H1 (cell line): Measurements from ENCODE around the gene GPBP1. TPM values are rescaled to one million over a fixed set of nuclear protein-coding genes. Genes with fewer than 3 reads are reported as not detected.

Source experiments
- CTCF ChIA-PET: fragments of 300-600 bp; sonication (Branson Sonifier 250); formaldehyde crosslinking; loops from one replicate; lab custom pipeline; 2021; ENCODE audit not compliant: partially characterized antibody; lab: Charles Lee
- POLR2A ChIA-PET: fragments of 300-600 bp; sonication (Branson Sonifier 250); formaldehyde crosslinking; loops from one replicate; lab custom pipeline; 2021; ENCODE audit warnings: inconsistent platforms; ENCODE audit not compliant: partially characterized antibody; lab: Charles Lee
- DNase-seq, 2 experiments: peaks; one replicate each; pipeline versions ENCODE4 v3.0.0 to v3.0.0-alpha.2; 2010 to 2022; ENCODE audit warnings: low spot score in 2 of 2, low read depth in 1 of 2, mixed read lengths in 1 of 2
- FAIRE-seq: peaks from 2 replicates; lab custom pipeline; 2011; peaks lifted over from hg19 to GRCh38; lab: Jason Lieb, UNC
- H2AFZ ChIP-seq: 2 replicates; pipeline ENCODE4 v1.8.1; 2012; ENCODE audit warnings: low read length, inconsistent platforms
- H2AK5ac ChIP-seq: 2 replicates; pipeline ENCODE4 v1.6.1; 2013; ENCODE audit warnings: low read depth, low read length
- H2BK120ac ChIP-seq: replicated peaks from 2 replicates; pipeline ENCODE3; 2013; ENCODE audit warnings: low read depth, low read length, inconsistent platforms
- H2BK12ac ChIP-seq: 2 replicates; pipeline ENCODE4 v1.6.1; 2013; ENCODE audit warnings: low read depth, low read length
- H2BK15ac ChIP-seq: 2 replicates; pipeline ENCODE4 v1.6.1; 2013; ENCODE audit warnings: low read length
- H2BK20ac ChIP-seq: 2 replicates; pipeline ENCODE4 v1.6.1; 2013; ENCODE audit warnings: low read length
- H2BK5ac ChIP-seq: 2 replicates; pipeline ENCODE4 v1.6.1; 2013; ENCODE audit warnings: low read depth, low read length
- H3K14ac ChIP-seq: 2 replicates; pipeline ENCODE4 v1.6.1; 2013; ENCODE audit warnings: inconsistent platforms; ENCODE audit not compliant: insufficient read length
- H3K18ac ChIP-seq: 2 replicates; pipeline ENCODE4 v1.6.1; 2013; ENCODE audit warnings: low read length; ENCODE audit errors: extremely low read depth
- H3K23ac ChIP-seq: 2 replicates; pipeline ENCODE4 v1.6.1; 2013; ENCODE audit warnings: inconsistent platforms; ENCODE audit not compliant: insufficient read length
- H3K23me2 ChIP-seq: 2 replicates; pipeline ENCODE4 v1.6.1; 2013; ENCODE audit warnings: low read depth, low read length
- H3K27ac ChIP-seq: 2 replicates; pipeline ENCODE4 v1.6.1; 2011; ENCODE audit warnings: low read depth, low read length, inconsistent platforms
- H3K27me3 ChIP-seq, 4 experiments: replicated peaks in 1 of 4; 1 replicate in 1 of 4; 2 replicates in 3 of 4; pipeline versions ENCODE4 v1.6.1 to v1.8.1; 2011 to 2013; ENCODE audit warnings: low read length in 3 of 4, mild to moderate bottlenecking in 3 of 4, inconsistent platforms in 2 of 4, mixed read lengths in 2 of 4, moderate library complexity in 1 of 4; ENCODE audit not compliant: control insufficient read depth in 3 of 4, insufficient read depth in 3 of 4; ENCODE audit errors: extremely low read depth in 1 of 4
- H3K36me3 ChIP-seq, 4 experiments: 2 replicates each; pipeline versions ENCODE4 v1.6.1 to v1.8.1; 2011 to 2013; ENCODE audit warnings: mild to moderate bottlenecking in 4 of 4, low read length in 3 of 4, moderate library complexity in 2 of 4, control low read depth in 1 of 4, inconsistent platforms in 1 of 4; ENCODE audit not compliant: insufficient read depth in 4 of 4, control insufficient read depth in 2 of 4
- H3K4ac ChIP-seq: replicated peaks from 2 replicates; pipeline ENCODE3; 2013; ENCODE audit warnings: low read length, low read depth, mixed read lengths, inconsistent platforms; ENCODE audit not compliant: insufficient read length
- H3K4me1 ChIP-seq, 4 experiments: replicated peaks in 1 of 4; 1 replicate in 1 of 4; 2 replicates in 3 of 4; pipeline versions ENCODE4 v1.6.1 to v1.8.1; 2011 to 2013; ENCODE audit warnings: low read length in 3 of 4, inconsistent platforms in 2 of 4, mixed read lengths in 1 of 4; ENCODE audit not compliant: insufficient read depth in 4 of 4, control insufficient read depth in 3 of 4
- H3K4me2 ChIP-seq, 2 experiments: 2 replicates each; pipeline versions ENCODE4 v1.6.1 to v1.8.1; 2011 to 2013; ENCODE audit warnings: low read depth in 2 of 2, low read length in 2 of 2, control low read depth in 1 of 2, inconsistent platforms in 1 of 2, mild to moderate bottlenecking in 1 of 2; ENCODE audit not compliant: insufficient read depth in 1 of 2
- H3K4me3 ChIP-seq, 4 experiments: fragments of 200-600, 300-600 bp in 1 of 4; sonication (generic), shearing (Covaris generic), sonication (Bioruptor Twin) in 1 of 4; 2 replicates each; pipeline versions ENCODE4 v1.5.1 to v1.8.1; 2011 to 2016; ENCODE audit warnings: low read length in 4 of 4, low read depth in 3 of 4, control low read depth in 2 of 4, inconsistent platforms in 2 of 4, mild to moderate bottlenecking in 2 of 4, mixed read lengths in 1 of 4, moderate library complexity in 1 of 4; ENCODE audit not compliant: insufficient read depth in 2 of 4; ENCODE audit errors: extremely low read depth in 1 of 4
- H3K56ac ChIP-seq: replicated peaks from 2 replicates; pipeline ENCODE3; 2013; ENCODE audit warnings: low read depth, mild to moderate bottlenecking, mixed read lengths, low read length, inconsistent platforms; ENCODE audit not compliant: insufficient read length
- H3K79me1 ChIP-seq: 2 replicates; pipeline ENCODE4 v1.6.1; 2013; ENCODE audit warnings: low read depth, low read length, control low read depth
- H3K79me2 ChIP-seq, 2 experiments: 2 replicates each; pipeline versions ENCODE4 v1.6.1 to v1.8.1; 2012 to 2013; ENCODE audit warnings: low read length in 2 of 2, mild to moderate bottlenecking in 2 of 2, inconsistent platforms in 1 of 2; ENCODE audit not compliant: insufficient read depth in 2 of 2, control insufficient read depth in 1 of 2
- H3K9ac ChIP-seq, 4 experiments: replicated peaks in 1 of 4; 1 replicate in 1 of 4; 2 replicates in 3 of 4; pipeline versions ENCODE4 v1.6.1 to v1.8.1; 2011 to 2013; ENCODE audit warnings: low read depth in 3 of 4, low read length in 3 of 4, control low read depth in 2 of 4, mild to moderate bottlenecking in 2 of 4, moderate library complexity in 2 of 4, inconsistent platforms in 1 of 4; ENCODE audit errors: extremely low read depth in 1 of 4
- H3K9me3 ChIP-seq, 2 experiments: 2 replicates each; pipeline versions ENCODE4 v1.6.1 to v1.8.1; 2012 to 2013; ENCODE audit warnings: mild to moderate bottlenecking in 2 of 2, moderate library complexity in 2 of 2, control low read depth in 1 of 2, inconsistent platforms in 1 of 2, low read depth in 1 of 2, low read length in 1 of 2, mixed read lengths in 1 of 2; ENCODE audit not compliant: insufficient read depth in 2 of 2
- H4K20me1 ChIP-seq, 2 experiments: replicated peaks in 1 of 2; 2 replicates each; pipeline versions ENCODE3 to v1.8.1; 2011 to 2013; ENCODE audit warnings: inconsistent platforms in 2 of 2, low read length in 2 of 2, mild to moderate bottlenecking in 1 of 2; ENCODE audit not compliant: insufficient read depth in 2 of 2, control insufficient read depth in 1 of 2
- H4K5ac ChIP-seq: 2 replicates; pipeline ENCODE4 v1.6.1; 2013; ENCODE audit warnings: low read length, low read depth, mixed read lengths, inconsistent platforms; ENCODE audit not compliant: insufficient read length
- H4K8ac ChIP-seq: 2 replicates; pipeline ENCODE4 v1.8.0; 2013; ENCODE audit warnings: mild to moderate bottlenecking, moderate library complexity, low read length, inconsistent platforms; ENCODE audit not compliant: insufficient read depth; ENCODE audit errors: extremely low read depth
- H4K91ac ChIP-seq: replicated peaks from 2 replicates; pipeline ENCODE3; 2013; ENCODE audit warnings: low read length, mixed read lengths, inconsistent platforms; ENCODE audit not compliant: insufficient read length
- NRF1 ChIP-seq: IDR thresholded peaks from 2 replicates; pipeline ENCODE4 v1.6.1; 2011; ENCODE audit warnings: mild to moderate bottlenecking, low read depth, low read length, improper control_type of control experiment
- WGBS, 2 experiments: shearing (Covaris generic) in 1 of 2; methylation state at CpG; one replicate each; pipeline versions ENCODE4 v1.1.6 to v1.1.7; 2013 to 2015; ENCODE audit warnings: low lambda C conversion rate in 2 of 2, mixed read lengths in 2 of 2, inconsistent platforms in 1 of 2, low coverage in 1 of 2, missing lambda C conversion rate in 1 of 2; ENCODE audit not compliant: insufficient replicate concordance in 2 of 2, insufficient coverage in 1 of 2, insufficient read length in 1 of 2; ENCODE audit errors: extremely low coverage in 1 of 2, missing lambda C conversion rate in 1 of 2; 5-methylcytosine and 5-hydroxymethylcytosine counted together
- polyA plus RNA-seq, 7 experiments: library from polyadenylated mRNA; depleted of rRNA in 3 of 7; stranded (reverse) in 5 of 7; unstranded in 2 of 7; fragments of >200 nt in 5 of 7; fragments of 200-250 nt in 2 of 7; gene quantifications; 1 replicate in 5 of 7; 2 replicates in 1 of 7; 4 replicates in 1 of 7; pipeline versions ENCODE4 v1.2.1 to v1.2.3, GENCODE V29; 2011 to 2013; ENCODE audit warnings: missing spikeins in 2 of 7, mixed read lengths in 2 of 7
- total RNA-seq: library from RNA; stranded (reverse); fragmentation: NEBNext Ultra II Directional; extraction: Animal tissue kit (Norgen Biotek cat#: 25700); gene quantifications from 2 replicates; pipeline ENCODE4 v1.2.1, GENCODE V29; 2021

The GPBP1 gene
- total and polyA plus RNA-seq, 2 of the 8 experiments (the other 6 are each of a cell fraction or from before 2014, with no cell fraction given): 29.2 to 108 TPM

GRCh38 chr5:57190593-57190992, 16.7 kb downstream of the GPBP1 start:
- H3K36me3 ChIP-seq: peaks cover 0 to 13% (median 0%) of the 10 kb centered on the region in 4 experiments; a peak in 3 of 8 replicates
- H4K5ac ChIP-seq: no peak overlapping the region
- ChIA-PET CTCF (interaction anchor here (0.6 to 1.3 kb wide), 3 partner anchors 12 to 1128 kb away, joined by 3 read pairs; no protein-coding TSS in a partner anchor), POLR2A (interaction anchor here (0.7 to 1.8 kb wide), 3 partner anchors 12 to 15 kb away, joined by 3 to 4 read pairs (median 3); no protein-coding TSS in a partner anchor)
- no peaks in the 10 kb centered on the region for H3K9me3 ChIP-seq
- TF ChIP-seq NRF1: no peak
- no peak overlapping the region for H2BK12ac ChIP-seq
- H2BK120ac ChIP-seq: no peak overlapping the region
- no peak overlapping the region for H3K18ac ChIP-seq
- no peaks in the 10 kb centered on the region for H3K27me3 ChIP-seq
- peaks cover 84 to 100% of the 10 kb centered on the region in 2 experiments for H3K79me2 ChIP-seq
- H4K91ac ChIP-seq: no peak overlapping the region
- H4K20me1 ChIP-seq: peaks cover 35 to 43% of the 10 kb centered on the region in 2 experiments
- no peak overlapping the region for H3K14ac ChIP-seq
- H3K4ac ChIP-seq: no peak overlapping the region
- H3K56ac ChIP-seq: no peak overlapping the region
- no peak overlapping the region for H3K27ac ChIP-seq
- no peak overlapping the region for H3K4me2 ChIP-seq
- H3K4me1 ChIP-seq: peaks cover 0 to 5% (median 1%) of the 10 kb centered on the region in 4 experiments; a peak in 1 of 7 replicates
- H4K8ac ChIP-seq: no peak overlapping the region
- H3K9ac ChIP-seq: no peak overlapping the region
- DNase-seq: peak in 1 of 2 experiments; percentile 24
- H3K23ac ChIP-seq: no peak overlapping the region
- no peak overlapping the region for H2BK20ac ChIP-seq
- H3K23me2 ChIP-seq: no peaks in the 10 kb centered on the region
- no peak overlapping the region for H2BK15ac ChIP-seq
- peaks cover 2% of the 10 kb centered on the region; the same call in 1 of the 2 replicates for H3K79me1 ChIP-seq
- H2AK5ac ChIP-seq: no peak overlapping the region
- no peak overlapping the region for H2BK5ac ChIP-seq
- FAIRE-seq: no peak
- H3K4me3 ChIP-seq: no peak overlapping the region
- H2AFZ ChIP-seq: no peak overlapping the region
- 92% methylated on average over 2 of the region's 2 CpGs; no CpG with 5 or more reads in 1 of the 2 experiments for WGBS, 2 experiments
